Mesendoderm (in vitro differentiated cells): ENCODE results near the gene POLD2.

Experiments
- DNase-seq: peaks from one replicate; pipeline ENCODE4 v3.0.0; 2013
- H2AK5ac ChIP-seq: 2 replicates; pipeline ENCODE4 v1.6.1; 2013; ENCODE audit warnings: low read length, inconsistent platforms
- H2BK120ac ChIP-seq: 2 replicates; pipeline ENCODE4 v1.6.1; 2013; ENCODE audit warnings: low read depth, mild to moderate bottlenecking, low read length, moderate library complexity, mixed read lengths
- H2BK15ac ChIP-seq: replicated peaks from 2 replicates; pipeline ENCODE4 v1.6.1; 2013; ENCODE audit warnings: low read depth, mild to moderate bottlenecking, moderate library complexity
- H2BK5ac ChIP-seq: 2 replicates; pipeline ENCODE4 v1.6.1; 2013; ENCODE audit warnings: low read length, inconsistent platforms
- H3K18ac ChIP-seq: 2 replicates; pipeline ENCODE4 v1.6.1; 2013; ENCODE audit warnings: mild to moderate bottlenecking, low read length, mixed read lengths
- H3K23ac ChIP-seq: one replicate; pipeline ENCODE4 v1.6.1; 2013; ENCODE audit warnings: low read length
- H3K27ac ChIP-seq: 2 replicates; pipeline ENCODE4 v1.5.1; 2013; ENCODE audit warnings: low read depth, mild to moderate bottlenecking, inconsistent platforms, low read length, moderate library complexity
- H3K27me3 ChIP-seq: 2 replicates; pipeline ENCODE4 v1.6.1; 2013; ENCODE audit warnings: low read length, control low read depth, mild to moderate bottlenecking, inconsistent platforms; ENCODE audit not compliant: insufficient read depth, poor library complexity
- H3K36me3 ChIP-seq: 2 replicates; pipeline ENCODE4 v1.6.1; 2013; ENCODE audit warnings: low read length, inconsistent platforms; ENCODE audit not compliant: control insufficient read depth, insufficient read depth
- H3K4ac ChIP-seq: one replicate; pipeline ENCODE4 v1.6.1; 2013; ENCODE audit warnings: low read depth, mild to moderate bottlenecking, low read length, moderate library complexity
- H3K4me1 ChIP-seq: 2 replicates; pipeline ENCODE4 v1.6.1; 2013; ENCODE audit warnings: low read depth, low read length, inconsistent platforms; ENCODE audit not compliant: control insufficient read depth
- H3K4me2 ChIP-seq: 2 replicates; pipeline ENCODE4 v1.6.1; 2013; ENCODE audit warnings: low read length
- H3K4me3 ChIP-seq: 2 replicates; pipeline ENCODE4 v1.5.1; 2013; ENCODE audit warnings: mild to moderate bottlenecking, low read length
- H3K56ac ChIP-seq: one replicate; pipeline ENCODE4 v1.6.1; 2013; ENCODE audit warnings: low read length
- H3K79me1 ChIP-seq: 2 replicates; pipeline ENCODE4 v1.6.1; 2013; ENCODE audit warnings: low read length, inconsistent platforms
- H3K79me2 ChIP-seq: 2 replicates; pipeline ENCODE4 v1.6.1; 2013; ENCODE audit warnings: mild to moderate bottlenecking, low read length; ENCODE audit not compliant: control insufficient read depth, insufficient read depth
- H3K9ac ChIP-seq: 2 replicates; pipeline ENCODE4 v1.6.1; 2013; ENCODE audit warnings: low read length, inconsistent platforms
- H4K5ac ChIP-seq: one replicate; pipeline ENCODE4 v1.6.1; 2013; ENCODE audit warnings: low read length
- H4K8ac ChIP-seq: one replicate; pipeline ENCODE4 v1.6.1; 2013; ENCODE audit warnings: low read depth, mild to moderate bottlenecking, control low read depth, low read length, moderate library complexity
- WGBS: extraction: QIAGEN DNeasy Blood & Tissue Kit; methylation state at CpG from one replicate; pipeline ENCODE4 v1.1.7; 2013; ENCODE audit warnings: low lambda C conversion rate, missing lambda C conversion rate; ENCODE audit not compliant: insufficient coverage; ENCODE audit errors: extremely low coverage; 5-methylcytosine and 5-hydroxymethylcytosine counted together

Gene POLD2

GRCh38 chr7:44112231-44112996, 10.9 kb downstream of the POLD2 start:
- Histone ChIP-seq H3K79me1 (no peaks in the 10 kb centered on the region), H3K4me1 (no peaks in the 10 kb centered on the region), H3K4me2 (no peak overlapping the region), H3K56ac (no peak overlapping the region), H2AK5ac (no peak overlapping the region), H3K23ac (no peak overlapping the region), H3K18ac (no peak overlapping the region), H3K9ac (no peak overlapping the region), H3K79me2 (no peaks in the 10 kb centered on the region), H2BK5ac (no peak overlapping the region), H3K36me3 (peaks cover 7% of the 10 kb centered on the region), H4K8ac (no peak overlapping the region), H3K27ac (no peak overlapping the region), H3K4me3 (no peak overlapping the region), H2BK15ac (no peak overlapping the region), H3K27me3 (no peaks in the 10 kb centered on the region), H2BK120ac (no peak overlapping the region), H4K5ac (no peak overlapping the region), H3K4ac (no peak overlapping the region)
- no peak for DNase-seq
- no CpG with 5 or more reads among the region's 41 CpGs for whole genome bisulfite sequencing

DNA sequence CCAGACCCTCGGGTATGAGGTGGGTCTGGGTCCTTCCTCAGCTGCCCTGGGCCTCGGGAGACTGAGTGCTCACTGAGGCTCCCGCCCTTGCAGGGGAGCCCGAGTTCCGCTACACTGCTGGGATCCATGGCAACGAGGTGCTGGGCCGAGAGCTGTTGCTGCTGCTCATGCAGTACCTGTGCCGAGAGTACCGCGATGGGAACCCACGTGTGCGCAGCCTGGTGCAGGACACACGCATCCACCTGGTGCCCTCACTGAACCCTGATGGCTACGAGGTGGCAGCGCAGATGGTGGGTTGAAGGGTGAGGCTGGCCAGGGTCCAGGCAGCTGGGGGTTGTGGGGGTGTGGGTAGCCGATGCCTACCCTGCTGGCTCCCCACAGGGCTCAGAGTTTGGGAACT, 11.6 kb downstream of the POLD2 start:
- no peaks in the 10 kb centered on the region for H3K79me2 ChIP-seq
- no peak overlapping the region for H3K56ac ChIP-seq
- H4K5ac ChIP-seq, result no peak overlapping the region
- no peak overlapping the region for H3K4me3 ChIP-seq
- no peaks in the 10 kb centered on the region for H3K27me3 ChIP-seq
- H3K79me1 ChIP-seq, result no peaks in the 10 kb centered on the region
- H3K18ac ChIP-seq, result no peak overlapping the region
- no peaks in the 10 kb centered on the region for H3K4me1 ChIP-seq
- H4K8ac ChIP-seq, result no peak overlapping the region
- H2BK15ac ChIP-seq, result no peak overlapping the region
- H3K36me3 ChIP-seq, result peaks cover 7% of the 10 kb centered on the region
- no peak overlapping the region for H2BK5ac ChIP-seq
- no peak overlapping the region for H3K4ac ChIP-seq
- no peak overlapping the region for H2AK5ac ChIP-seq
- H3K23ac ChIP-seq, result no peak overlapping the region
- no peak for DNase-seq
- H3K9ac ChIP-seq, result no peak overlapping the region
- no peak overlapping the region for H3K27ac ChIP-seq
- no peak overlapping the region for H2BK120ac ChIP-seq
- H3K4me2 ChIP-seq, result no peak overlapping the region
- no CpG with 5 or more reads among the region's 16 CpGs for WGBS

GRCh38 chr7:44110719-44111635, 12.4 kb downstream of the POLD2 start:
- no peak overlapping the region for H3K56ac ChIP-seq
- no peak overlapping the region for H3K18ac ChIP-seq
- WGBS, result no CpG with 5 or more reads among the region's 27 CpGs
- H3K23ac ChIP-seq, result no peak overlapping the region
- H4K5ac ChIP-seq, result no peak overlapping the region
- no peak overlapping the region for H3K4ac ChIP-seq
- no peak overlapping the region for H2BK15ac ChIP-seq
- H3K9ac ChIP-seq, result no peak overlapping the region
- H3K27me3 ChIP-seq, result no peaks in the 10 kb centered on the region
- no peak overlapping the region for H3K27ac ChIP-seq
- no peak overlapping the region for H2AK5ac ChIP-seq
- H3K4me1 ChIP-seq, result no peaks in the 10 kb centered on the region
- H3K79me2 ChIP-seq, result no peaks in the 10 kb centered on the region
- H2BK120ac ChIP-seq, result no peak overlapping the region
- no peak overlapping the region for H3K4me2 ChIP-seq
- H4K8ac ChIP-seq, result no peak overlapping the region
- no peak overlapping the region for H2BK5ac ChIP-seq
- H3K36me3 ChIP-seq, result peaks cover 4% of the 10 kb centered on the region
- H3K4me3 ChIP-seq, result no peak overlapping the region
- no peak for DNase-seq
- H3K79me1 ChIP-seq, result no peaks in the 10 kb centered on the region

- Histone ChIP-seq H3K4me2 (no peak overlapping the region), H2BK15ac (no peak overlapping the region), H3K27me3 (no peaks in the 10 kb centered on the region), H2AK5ac (no peak overlapping the region), H3K36me3 (peaks cover 4% of the 10 kb centered on the region), H3K9ac (no peak overlapping the region), H3K23ac (no peak overlapping the region), H2BK5ac (no peak overlapping the region), H2BK120ac (no peak overlapping the region), H3K27ac (no peak overlapping the region), H4K5ac (no peak overlapping the region), H3K4me1 (no peaks in the 10 kb centered on the region), H3K79me1 (no peaks in the 10 kb centered on the region), H3K4me3 (no peak overlapping the region), H3K56ac (no peak overlapping the region), H3K18ac (no peak overlapping the region), H3K79me2 (no peaks in the 10 kb centered on the region), H4K8ac (no peak overlapping the region), H3K4ac (no peak overlapping the region)
- no CpG with 5 or more reads among the region's 18 CpGs for WGBS
- no peak for DNase-seq
Observed at GRCh38 chr7:44109991-44110390, 13.4 kb downstream of the POLD2 start.

DNA sequence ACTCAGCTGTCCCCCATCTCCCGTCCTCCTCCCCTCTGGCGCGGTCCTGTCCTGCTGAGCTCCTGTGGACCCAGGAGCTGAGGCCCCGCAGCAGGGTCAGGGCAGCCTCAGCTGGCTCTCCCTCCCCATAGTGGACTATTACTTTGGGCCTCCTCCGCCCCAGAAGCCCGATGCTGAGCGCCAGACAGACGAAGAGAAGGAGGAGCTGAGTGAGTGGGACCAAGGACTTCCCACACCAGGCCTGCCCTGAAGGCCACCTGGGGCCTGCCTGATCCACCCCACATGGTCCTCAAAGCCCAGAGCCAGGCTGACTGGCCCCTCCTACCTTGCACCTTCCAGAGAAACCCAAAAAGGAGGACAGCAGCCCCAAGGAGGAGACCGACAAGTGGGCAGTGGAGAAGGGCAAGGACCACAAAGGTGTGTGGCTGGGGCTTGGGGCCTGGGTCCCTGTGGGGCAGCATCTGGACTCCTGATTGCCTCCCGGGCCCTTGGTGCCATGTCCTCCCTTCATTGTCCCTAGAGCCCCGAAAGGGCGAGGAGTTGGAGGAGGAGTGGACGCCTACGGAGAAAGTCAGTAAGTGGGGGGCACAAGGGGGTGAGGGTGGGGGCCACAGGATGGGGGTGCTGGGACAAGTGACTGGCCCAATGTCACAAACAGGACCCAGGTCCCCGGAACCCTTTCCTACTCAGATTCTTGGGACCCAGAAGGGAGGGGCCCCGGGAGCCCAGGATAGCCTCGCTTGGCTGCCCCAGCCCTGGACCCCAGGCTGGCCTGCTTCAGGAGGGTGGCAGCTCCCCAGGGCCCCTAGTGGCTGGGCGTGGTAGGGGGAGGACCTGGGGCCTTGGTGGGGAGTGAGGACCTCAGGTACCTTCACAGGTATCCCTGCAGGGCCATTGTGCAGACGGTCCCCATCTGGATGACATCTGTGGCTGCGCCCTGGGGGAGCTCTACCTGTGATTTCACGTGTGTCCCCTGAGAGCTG, 14.3 kb downstream of the POLD2 start:
- Histone ChIP-seq H2BK15ac (no peak overlapping the region), H3K4me3 (no peak overlapping the region), H4K8ac (no peak overlapping the region), H3K27ac (no peak overlapping the region), H3K4me2 (no peak overlapping the region), H2AK5ac (no peak overlapping the region), H3K56ac (no peak overlapping the region), H2BK5ac (no peak overlapping the region), H3K23ac (no peak overlapping the region), H3K4ac (no peak overlapping the region), H3K9ac (no peak overlapping the region), H3K36me3 (peaks cover under 1% of the 10 kb centered on the region), H2BK120ac (no peak overlapping the region), H4K5ac (no peak overlapping the region), H3K79me1 (no peaks in the 10 kb centered on the region), H3K27me3 (no peaks in the 10 kb centered on the region), H3K18ac (no peak overlapping the region), H3K79me2 (no peaks in the 10 kb centered on the region), H3K4me1 (no peaks in the 10 kb centered on the region)
- no CpG with 5 or more reads among the region's 21 CpGs for WGBS
- DNase-seq, result no peak
